ENCODE results near the gene TEK. TPM values are rescaled to one million over a fixed set of nuclear protein-coding genes. Genes with fewer than 3 reads are reported as not detected.

TEK gene
- polyA plus RNA-seq, 2 of the 4 experiments (the other 2 are of a cell fraction) = 0.04 TPM; not detected in 1

GRCh38 chr9:27165068-27165467 is 56.0 kb downstream of the TEK start:
- H3K4me1 ChIP-seq = no peaks in the 10 kb centered on the region
- no peak for DNase-seq (ENCODE audit: low read depth in 1 of 2, low spot score in 1 of 2)
- TF ChIP-seq FOXS1 (CRISPR knock-in tag; IDR thresholded peaks at IDR 0.05) (no peak), RCOR1 (IDR thresholded peaks at IDR 0.05; ENCODE audit: low read depth, low read length) (no peak), NFE2L2 (conservative IDR thresholded peaks at IDR 0.05; ENCODE audit: low read length) (no peak), TP53 (CRISPR knock-in tag; IDR thresholded peaks at IDR 0.05) (no peak), JUNB (IDR thresholded peaks at IDR 0.05) (no peak), RARB (CRISPR knock-in tag; IDR thresholded peaks at IDR 0.05) (no peak), CEBPB (IDR thresholded peaks at IDR 0.05) (no peak), HES2 (IDR thresholded peaks at IDR 0.05) (no peak), BCL3 (IDR thresholded peaks at IDR 0.05) (no peak), E2F6 (IDR thresholded peaks at IDR 0.05; ENCODE audit: borderline replicate concordance, low read depth) (no peak)
- H3K27ac ChIP-seq = no peak overlapping the region
- H3K4me3 ChIP-seq = no peak overlapping the region
- WGBS (ENCODE audit: missing lambda C conversion rate) = 52% methylated on average over 3 of the region's 3 CpGs
- no peak for FAIRE-seq
- ATAC-seq = no peak
- no peaks in the 10 kb centered on the region for H3K9me3 ChIP-seq
- H3K4me2 ChIP-seq = no peak overlapping the region
- ChIA-PET CTCF (interaction anchor here (1.3 kb wide), 1 partner anchor 9 kb away, joined by 4 read pairs; no protein-coding TSS in a partner anchor), POLR2A (no interaction called here)

- no peak for TF ChIP-seq HOXB13 (CRISPR knock-in tag; IDR thresholded peaks at IDR 0.05; ENCODE audit: low read depth)
- no peak for TF ChIP-seq CHD2 (IDR thresholded peaks at IDR 0.05; ENCODE audit: low read length, partially characterized antibody)
- no peak for TF ChIP-seq CEBPB (IDR thresholded peaks at IDR 0.05)
- TF ChIP-seq GATA3 (IDR thresholded peaks at IDR 0.05; ENCODE audit: borderline replicate concordance) = no peak
- TF ChIP-seq ZFP36 (IDR thresholded peaks at IDR 0.05; ENCODE audit: borderline replicate concordance, partially characterized antibody) = no peak
- no peak for TF ChIP-seq HMGXB4 (CRISPR knock-in tag; IDR thresholded peaks at IDR 0.05; ENCODE audit: borderline replicate concordance)
- TF ChIP-seq MYC (IDR thresholded peaks at IDR 0.05; ENCODE audit: borderline replicate concordance, low read length) = no peak
- TF ChIP-seq CHD4 (IDR thresholded peaks at IDR 0.05; ENCODE audit: borderline replicate concordance) = no peak
- no peak for TF ChIP-seq TFCP2L1 (CRISPR knock-in tag; IDR thresholded peaks at IDR 0.05)
- no peak for TF ChIP-seq HDAC2 (IDR thresholded peaks at IDR 0.05)
- TF ChIP-seq JUNB (IDR thresholded peaks at IDR 0.05) = no peak
- TF ChIP-seq CBX8 (IDR thresholded peaks at IDR 0.05) = no peak
- no peak for TF ChIP-seq FOXS1 (CRISPR knock-in tag; IDR thresholded peaks at IDR 0.05)
- no peak for TF ChIP-seq EHMT2 (IDR thresholded peaks at IDR 0.05; ENCODE audit: low read depth)
- TF ChIP-seq FOSB (CRISPR knock-in tag; IDR thresholded peaks at IDR 0.05) = no peak
- TF ChIP-seq PBX3 (IDR thresholded peaks at IDR 0.05) = no peak
- no peak for TF ChIP-seq CTCF (IDR thresholded peaks at IDR 0.05)
- TF ChIP-seq E2F6 (IDR thresholded peaks at IDR 0.05; ENCODE audit: borderline replicate concordance, low read depth) = no peak
- TF ChIP-seq ESRRA (IDR thresholded peaks at IDR 0.05; ENCODE audit: borderline replicate concordance, low read length) = no peak
- TF ChIP-seq NFE2L2 (conservative IDR thresholded peaks at IDR 0.05; ENCODE audit: low read length) = no peak
- H3K4me1 ChIP-seq = no peaks in the 10 kb centered on the region
- no peaks in the 10 kb centered on the region for H3K9me3 ChIP-seq
- FAIRE-seq = no peak
- H3K27ac ChIP-seq = no peak overlapping the region
- 70% methylated on average over 10 of the region's 10 CpGs for WGBS (ENCODE audit: missing lambda C conversion rate)
- DNase-seq (ENCODE audit: low read depth in 1 of 2, low spot score in 1 of 2) = no peak
- H3K4me3 ChIP-seq = no peak overlapping the region
- peak in 1 of 2 experiments; percentile 78; a peak in 3 of 6 replicates for ATAC-seq
- no peak overlapping the region for H3K4me2 ChIP-seq
- POLR2A ChIA-PET = no interaction called here
- CTCF ChIA-PET = interaction anchor here (1.3 kb wide), 1 partner anchor 9 kb away, joined by 4 read pairs; no protein-coding TSS in a partner anchor
Observed at GRCh38 chr9:27165670-27166069, 56.6 kb downstream of the TEK start.
